DMS153 treated with DMSO at 0.1 percent for 48 hours (cell line): ENCODE data around the gene TMEM256.
A peak's percentile ranks its signal among the peaks of the same experiment; 100 is the strongest.

Source experiments
- DNase-seq: peaks from one replicate; lab custom pipeline; 2025; ENCODE audit not compliant: unreplicated experiment; lab: John Stamatoyannopoulos, UW

Gene TMEM256

DNA sequence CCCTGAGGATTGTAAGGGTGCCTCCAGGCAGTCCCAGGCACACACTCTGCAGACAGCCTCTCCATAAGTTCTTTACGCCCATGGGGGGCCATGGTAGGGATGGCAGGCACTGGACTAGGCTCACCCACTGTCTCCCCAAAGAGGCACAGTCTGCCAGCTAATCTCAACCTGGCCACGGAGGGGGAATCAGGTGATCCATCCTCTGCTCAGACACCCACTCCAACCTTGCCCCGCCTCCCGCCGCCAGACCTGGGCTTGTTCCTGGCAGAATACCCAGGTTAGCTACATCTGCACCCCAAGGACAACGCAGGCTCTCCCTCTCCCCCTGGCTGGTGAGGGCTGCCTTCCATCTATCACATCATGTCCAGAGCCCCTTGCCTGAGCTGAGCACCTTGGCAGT is 5.0 kb upstream of the TMEM256 start:
- DNase-seq, result no peak

DNA sequence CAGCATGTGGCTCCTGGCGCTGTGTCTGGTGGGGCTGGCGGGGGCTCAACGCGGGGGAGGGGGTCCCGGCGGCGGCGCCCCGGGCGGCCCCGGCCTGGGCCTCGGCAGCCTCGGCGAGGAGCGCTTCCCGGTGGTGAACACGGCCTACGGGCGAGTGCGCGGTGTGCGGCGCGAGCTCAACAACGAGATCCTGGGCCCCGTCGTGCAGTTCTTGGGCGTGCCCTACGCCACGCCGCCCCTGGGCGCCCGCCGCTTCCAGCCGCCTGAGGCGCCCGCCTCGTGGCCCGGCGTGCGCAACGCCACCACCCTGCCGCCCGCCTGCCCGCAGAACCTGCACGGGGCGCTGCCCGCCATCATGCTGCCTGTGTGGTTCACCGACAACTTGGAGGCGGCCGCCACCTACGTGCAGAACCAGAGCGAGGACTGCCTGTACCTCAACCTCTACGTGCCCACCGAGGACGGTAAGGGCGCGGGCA is 4.4 kb upstream of the TMEM256 start:
- DNase-seq, result no peak

DNA sequence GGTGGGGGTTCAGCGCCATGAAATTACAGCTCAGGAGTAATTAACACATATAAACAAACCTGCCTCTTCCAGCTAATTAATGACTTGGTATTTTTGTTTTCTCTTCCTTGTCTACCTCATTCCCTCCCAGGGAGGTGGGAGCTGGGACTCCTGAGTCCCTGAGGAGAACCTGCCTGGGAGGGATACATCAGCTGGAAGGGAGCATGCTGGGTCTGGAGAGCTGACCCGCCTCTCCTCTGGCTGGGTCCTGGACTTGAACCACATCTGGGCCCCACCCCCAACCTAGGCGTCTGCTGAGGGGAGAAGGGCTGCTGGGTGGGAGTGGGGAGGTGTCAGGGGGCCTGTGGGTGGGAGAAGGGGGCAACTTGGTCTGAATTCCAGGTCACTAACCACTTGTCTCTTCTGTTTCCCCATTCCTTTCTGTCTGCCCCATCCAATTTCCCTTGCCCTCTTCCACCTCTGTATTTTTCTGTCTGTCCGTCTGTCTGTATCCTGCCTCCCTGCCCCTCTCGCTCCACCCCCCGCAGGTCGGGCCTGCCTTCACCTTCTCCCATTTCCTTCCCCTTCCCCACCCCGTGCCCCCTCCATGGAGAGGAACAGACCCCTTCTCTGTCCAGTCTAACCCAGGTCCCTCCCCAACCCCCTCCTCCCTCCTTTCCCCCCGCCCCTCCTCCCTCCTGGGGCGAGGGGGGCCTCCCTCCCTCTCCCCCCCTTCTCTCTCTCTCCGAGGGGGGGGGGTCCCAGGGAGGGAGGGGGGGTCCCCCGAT is 3.8 kb upstream of the TMEM256 start, which contains the start of gene NLGN2:
NLGN2 (plus strand) TSS at position 361 of the 767 bp plus-strand sequence. CDS start 411 bp downstream, outside the sequence.
- no peak for DNase-seq

DNA sequence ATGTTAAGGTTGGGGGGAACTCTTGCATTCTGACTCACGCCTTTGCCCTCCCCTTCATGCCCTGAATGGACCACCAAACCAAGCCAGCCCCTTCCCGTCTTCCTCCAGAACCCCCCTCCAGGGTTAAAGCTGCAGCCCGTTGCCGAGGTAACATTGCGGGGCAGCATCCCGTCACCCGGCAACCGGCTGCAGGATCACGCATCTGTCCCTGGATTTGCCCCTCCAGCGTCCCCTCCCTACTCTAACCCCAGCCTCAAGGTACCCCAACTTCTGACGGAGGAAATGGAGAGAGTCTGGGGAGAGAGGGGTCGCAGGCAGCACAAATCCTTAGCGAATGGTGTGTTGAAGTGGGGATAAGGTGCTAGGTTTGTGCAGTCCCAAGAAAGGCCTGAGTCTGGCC is 3.2 kb upstream of the TMEM256 start:
- no peak for DNase-seq

DNA sequence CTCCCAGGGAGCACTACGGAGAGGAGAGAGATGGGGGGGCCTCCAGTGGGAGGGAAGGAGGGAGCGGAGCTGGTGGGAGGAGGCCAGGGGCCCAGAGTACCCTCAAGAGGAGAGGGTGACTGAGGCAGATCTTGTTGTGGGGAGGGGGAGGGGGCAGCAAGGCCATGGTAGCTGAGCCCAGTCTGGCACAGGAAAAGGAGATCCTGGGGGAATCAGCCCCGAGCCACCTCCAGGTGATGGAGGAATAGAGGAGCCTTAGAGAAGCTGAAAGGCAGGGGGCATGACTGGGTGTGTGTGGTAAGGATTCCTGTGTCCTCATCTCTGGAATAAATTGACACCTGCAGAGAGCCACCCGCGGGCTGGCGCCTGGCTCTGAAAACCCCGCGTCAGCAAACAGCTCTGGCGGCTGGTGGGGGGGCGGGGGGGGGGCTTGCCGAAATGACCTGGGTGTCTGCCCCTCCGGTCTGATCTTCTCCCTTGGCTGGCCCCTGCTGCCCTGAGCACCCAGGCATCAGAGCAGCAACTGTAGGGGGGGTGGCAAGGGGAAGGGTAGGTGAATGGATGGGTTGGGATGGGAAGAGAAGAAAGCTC is 2.4 kb upstream of the TMEM256 start:
- no peak for DNase-seq

DNA sequence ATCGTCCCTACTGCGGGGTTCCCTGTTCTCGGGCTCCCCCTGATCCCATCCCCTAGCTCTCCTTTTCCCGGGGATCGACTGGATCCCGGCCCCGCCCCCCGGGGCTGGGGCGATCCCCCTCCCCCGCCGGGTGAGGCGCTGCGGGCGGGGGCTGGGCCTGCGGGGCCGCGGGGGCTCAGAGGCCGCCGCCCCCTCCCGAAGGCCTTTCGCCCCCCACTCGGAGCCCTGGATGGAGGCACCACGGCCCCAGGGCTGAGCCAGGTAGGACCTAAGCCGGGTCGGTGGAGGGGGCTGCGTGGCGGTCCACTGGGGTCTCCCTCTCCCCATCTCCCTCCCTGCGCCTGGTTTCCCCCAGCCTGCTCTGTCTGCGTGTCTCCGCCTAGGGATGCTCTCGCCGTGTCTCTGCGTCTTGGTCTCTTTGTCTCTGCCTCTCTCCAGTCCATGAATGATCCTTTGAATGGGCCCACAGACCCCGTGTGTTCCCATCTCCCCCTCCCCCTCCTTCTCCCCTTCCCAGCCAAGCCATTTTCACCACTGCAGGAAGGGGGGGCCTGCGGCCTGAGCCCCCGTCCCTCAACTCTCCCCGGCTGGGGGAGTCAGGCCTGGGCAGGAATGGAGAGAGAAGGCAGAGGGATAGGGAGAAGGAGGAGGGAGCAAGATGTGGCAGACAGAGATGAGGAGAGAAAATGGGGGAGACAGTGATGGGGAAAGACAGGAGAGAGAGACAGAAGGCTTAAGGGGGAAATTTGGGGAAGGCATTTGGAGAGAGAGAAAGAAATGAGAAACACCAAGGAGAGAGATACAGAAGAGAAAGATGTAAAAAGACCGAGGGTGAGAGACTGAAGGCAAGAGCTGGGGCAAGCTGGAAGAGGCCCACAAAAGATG is 1.7 kb upstream of the TMEM256 start:
- no peak for DNase-seq

DNA sequence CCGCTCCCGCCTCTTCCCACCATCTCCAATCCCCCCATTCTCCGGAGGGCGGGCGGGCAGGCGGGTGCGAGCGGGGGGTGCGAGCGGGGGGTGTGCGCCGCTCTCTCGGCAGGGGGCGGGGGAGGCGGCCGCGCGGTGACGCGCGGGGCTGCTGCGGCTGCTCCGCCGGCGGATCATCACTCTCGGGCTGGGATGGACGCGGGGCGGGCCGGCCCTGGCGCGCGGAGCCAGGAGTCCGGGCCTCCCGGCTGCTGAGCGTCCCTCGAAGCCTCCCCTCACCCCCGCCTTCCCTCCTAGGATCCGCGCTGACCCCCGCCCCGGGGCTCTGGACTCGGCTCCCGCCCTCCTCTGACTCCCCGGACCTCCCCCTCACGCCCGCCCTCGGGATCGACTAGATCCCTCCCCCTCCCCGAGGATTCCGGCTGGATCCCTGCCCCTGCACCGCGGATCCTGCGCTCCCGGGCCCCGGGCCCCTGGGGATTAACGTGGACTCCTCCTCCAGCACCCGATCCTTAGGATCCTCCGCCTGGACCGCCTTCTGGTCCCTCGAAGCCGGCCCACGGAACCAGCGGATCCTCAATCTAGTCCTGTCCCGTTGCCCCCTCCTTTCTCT is 946 bp upstream of the TMEM256 start:
- DNase-seq, result no peak

DNA sequence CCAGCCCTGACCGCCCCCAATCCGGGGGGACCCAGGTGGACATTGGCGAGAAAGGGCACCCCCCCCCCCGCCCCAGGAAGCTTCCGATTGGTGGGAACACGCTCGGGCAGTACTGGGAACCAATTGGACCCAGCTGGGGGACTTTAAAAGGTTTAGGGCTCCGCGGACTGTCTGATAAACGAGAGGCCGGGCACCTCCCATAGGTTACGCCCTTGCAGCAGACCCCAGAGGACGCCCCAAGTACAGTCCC is 245 bp downstream of the TMEM256 start:
- DNase-seq, result no peak

DNA sequence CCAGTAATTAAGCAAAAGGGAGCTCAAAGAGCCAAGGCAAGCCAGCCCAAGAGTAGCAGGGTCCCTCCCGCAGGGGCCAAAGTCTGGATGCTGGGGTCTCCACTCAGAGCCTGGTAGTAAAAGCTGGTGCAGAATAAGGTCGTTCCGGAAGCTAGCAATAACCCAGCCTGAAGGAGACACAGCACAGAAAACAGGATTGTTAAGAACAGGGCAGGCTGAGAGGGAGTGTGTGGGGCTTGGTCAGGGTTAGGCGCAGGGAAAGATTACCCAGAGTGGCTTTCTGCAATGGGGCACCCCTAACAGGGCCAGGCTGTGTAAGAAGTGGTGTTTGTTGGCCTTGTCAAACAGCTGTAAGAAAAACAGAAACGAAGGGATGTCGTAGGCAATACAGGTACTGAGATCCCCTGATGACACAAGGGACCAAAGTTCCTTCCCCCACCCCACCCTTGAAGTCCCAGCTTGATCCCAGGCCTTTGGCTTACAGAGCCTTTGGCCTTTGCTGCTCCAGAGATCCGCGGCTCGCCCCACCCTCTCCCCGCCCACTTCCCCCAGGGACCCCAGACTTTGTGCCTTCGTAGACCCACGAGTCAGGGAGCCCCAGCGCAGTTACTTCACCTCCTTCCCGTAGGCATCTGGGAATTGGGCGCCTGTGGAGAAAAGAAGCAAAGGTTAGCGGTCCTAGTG is 712 bp downstream of the TMEM256 start:
- DNase-seq, result no peak

DNA sequence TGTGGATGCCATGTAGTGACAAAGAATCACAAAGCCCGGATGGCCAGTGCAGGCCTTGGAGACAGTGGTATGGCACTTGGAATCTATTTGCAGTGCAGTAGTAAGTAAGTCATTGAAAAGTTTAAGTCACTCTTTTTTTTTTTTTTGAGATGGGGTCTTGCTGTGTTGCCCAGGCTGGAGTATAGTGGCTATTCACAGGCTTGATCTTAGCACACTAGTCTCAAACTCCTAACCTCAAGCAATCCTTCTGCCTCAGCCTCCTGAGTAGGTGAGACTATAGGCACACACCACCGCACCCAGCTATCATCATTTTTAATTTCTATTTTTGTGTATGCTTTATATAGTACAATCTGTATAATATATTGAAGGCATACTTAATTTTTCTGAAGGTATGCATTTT is 5.3 kb downstream of the TMEM256 start:
- DNase-seq, result no peak

DNA sequence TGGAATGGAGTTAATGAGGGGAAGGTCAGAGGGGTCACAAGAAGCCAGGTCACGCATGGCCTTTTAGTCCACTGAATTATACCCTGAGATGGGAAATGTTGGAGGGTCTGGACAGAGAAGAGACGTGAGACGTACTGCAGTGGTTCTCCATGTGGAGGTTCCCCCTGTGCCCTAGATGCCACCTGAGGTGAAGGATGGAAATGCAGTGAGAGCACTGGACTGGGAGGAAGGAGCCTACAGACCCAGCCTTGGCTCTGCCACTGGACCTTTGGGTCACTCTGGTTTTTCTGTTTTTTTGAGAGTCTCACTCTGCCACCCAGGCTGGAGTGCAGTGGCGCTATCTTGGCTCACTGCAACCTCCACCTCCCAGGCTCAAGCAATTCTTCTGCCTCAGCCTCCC is 7.8 kb downstream of the TMEM256 start:
- no peak for DNase-seq

DNA sequence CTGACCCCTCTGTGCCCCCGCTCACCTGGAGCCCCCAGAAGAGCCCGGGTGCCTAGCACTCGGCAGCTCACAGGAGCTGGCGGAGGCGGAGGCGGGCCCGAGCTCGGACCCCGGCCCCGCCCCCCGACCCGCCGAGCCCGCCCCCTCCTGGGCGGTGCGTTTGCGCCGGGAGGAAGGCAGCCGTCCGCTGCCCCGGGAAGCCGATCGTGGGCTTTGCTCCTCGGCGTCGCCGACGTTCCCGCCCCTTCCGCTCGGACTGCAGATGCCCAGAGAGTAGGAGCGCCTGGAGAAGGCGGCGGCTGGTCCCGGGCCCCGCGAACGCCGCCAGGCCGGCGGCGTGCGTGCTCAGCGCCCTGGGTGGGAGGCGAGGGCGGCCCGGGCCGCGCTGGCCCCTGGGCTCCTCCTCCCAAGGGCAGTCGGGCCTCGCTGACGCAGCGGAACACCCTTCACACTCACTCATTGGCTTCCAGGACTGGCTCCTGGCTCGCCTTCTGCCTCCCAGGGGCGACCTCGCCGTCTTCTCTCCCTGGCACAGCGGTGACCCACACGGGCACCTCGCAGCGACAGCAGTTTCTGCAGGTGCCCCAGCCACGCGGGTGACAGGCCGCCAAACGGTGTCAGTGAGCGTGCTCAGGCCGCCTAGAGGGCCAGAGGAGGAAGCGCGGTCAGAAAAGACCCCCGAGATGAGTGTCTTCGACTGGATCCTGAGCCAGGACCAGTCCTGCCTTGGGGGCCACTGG is 9.3 kb downstream of the TMEM256 start, which contains the start of gene PLSCR3:
PLSCR3 (minus strand) TSS at position 74 of the 740 bp plus-strand sequence. CDS start 415 bp downstream, outside the sequence.
- DNase-seq, result peak; percentile 20

DNA sequence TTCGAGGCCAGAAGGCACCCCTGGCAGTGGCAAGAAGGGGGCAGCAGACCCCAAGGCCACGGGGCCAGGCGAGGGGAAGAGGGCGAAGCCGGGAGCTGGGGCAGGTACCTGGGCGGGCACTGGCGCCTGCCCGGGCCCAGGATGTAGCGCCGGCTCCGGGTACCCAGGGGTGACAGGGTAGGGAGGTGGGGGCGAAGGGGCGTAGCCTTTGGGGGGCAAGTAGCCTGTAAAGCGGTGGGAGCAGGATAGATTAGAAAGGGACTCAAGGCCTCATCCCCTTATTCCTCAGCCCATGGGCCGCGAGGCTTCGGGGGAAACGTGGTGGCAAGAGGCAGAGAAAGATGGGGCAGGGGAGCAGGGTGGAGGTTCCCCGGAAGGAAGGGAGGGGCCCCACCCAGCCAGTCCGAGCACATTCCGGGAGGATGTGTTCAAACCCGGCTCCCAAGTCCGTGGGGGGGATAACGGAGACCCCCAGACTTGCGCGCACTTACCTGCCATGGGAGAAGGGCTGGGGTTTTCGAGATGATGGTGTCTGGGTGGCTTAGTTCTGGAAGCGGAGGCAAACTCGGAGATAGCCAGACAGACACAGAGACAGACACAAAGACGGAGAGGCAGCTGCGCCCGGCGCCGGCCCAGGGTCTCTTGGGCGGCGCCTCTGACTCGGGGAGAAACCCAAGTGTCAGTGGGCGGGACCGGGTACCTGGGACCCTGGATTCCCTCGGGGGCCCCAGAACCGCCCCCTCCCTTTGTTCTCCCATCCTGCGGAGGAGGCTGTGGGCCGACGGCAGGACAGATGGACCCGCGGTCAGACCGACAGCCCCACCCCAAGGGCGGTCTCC is 10.1 kb downstream of the TMEM256 start:
- DNase-seq, result no peak

DNA sequence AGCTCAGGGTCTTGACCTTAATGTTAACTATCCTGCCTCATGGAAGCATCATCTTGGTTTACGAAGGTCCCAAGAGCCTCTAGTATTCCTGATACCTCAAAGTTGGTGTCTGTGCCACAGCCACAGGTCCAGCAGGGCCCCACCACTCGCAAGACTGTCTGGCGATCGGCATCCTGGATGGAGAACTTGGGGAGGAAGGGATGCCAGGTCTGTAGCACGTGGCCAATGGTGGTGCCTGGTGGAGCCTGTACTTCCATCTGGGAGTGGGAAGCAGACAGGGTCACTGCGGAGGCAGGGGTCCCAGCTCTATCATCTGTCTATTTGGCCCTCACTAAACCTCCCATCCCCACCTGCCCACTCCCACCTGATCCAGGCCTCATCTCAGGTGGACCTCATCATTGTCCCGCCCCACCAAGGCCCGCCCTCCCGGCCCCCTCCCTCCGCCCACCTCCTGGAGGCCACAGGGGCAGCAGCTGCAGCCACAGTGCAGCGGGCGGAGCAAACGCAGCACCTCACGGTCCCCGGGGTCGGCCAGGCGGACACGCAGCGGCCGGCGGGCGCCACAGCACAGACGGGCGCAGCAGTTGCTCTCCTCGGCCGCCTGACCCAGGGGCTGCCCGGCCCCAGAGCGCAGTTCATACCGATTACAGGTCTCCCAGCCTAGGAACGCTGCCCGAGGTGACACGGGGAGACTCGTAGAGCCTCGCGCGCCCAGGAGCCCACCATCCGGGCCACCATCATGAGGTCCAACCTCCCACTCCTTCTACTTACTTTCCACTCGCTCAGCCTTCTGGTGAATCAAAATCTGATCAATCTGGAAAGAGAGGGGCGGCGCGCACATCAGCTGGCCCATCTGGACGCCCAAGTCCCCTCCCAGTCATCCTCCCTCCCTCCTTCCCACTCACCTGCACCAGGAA is 10.9 kb downstream of the TMEM256 start:
- no peak for DNase-seq

DNA sequence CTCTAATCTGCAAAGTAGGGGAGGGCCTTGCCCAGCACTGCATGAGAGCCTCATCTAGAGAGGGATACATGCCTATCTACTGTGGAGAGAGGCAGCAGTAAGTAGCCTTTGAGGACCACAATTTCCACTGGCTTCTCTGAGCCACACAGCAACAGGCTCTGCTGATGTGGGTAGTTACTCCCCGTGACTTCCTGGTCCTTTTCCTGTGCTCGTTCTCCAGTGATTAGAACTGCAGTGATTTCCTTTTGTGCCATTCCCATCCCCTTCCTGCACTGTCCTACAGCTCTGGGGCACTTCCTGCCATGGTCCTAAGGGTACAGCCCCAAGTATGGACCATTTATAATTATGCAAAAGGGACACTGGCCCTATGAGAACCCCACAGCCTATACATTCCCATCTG is 12.6 kb downstream of the TMEM256 start:
- DNase-seq, result no peak

DNA sequence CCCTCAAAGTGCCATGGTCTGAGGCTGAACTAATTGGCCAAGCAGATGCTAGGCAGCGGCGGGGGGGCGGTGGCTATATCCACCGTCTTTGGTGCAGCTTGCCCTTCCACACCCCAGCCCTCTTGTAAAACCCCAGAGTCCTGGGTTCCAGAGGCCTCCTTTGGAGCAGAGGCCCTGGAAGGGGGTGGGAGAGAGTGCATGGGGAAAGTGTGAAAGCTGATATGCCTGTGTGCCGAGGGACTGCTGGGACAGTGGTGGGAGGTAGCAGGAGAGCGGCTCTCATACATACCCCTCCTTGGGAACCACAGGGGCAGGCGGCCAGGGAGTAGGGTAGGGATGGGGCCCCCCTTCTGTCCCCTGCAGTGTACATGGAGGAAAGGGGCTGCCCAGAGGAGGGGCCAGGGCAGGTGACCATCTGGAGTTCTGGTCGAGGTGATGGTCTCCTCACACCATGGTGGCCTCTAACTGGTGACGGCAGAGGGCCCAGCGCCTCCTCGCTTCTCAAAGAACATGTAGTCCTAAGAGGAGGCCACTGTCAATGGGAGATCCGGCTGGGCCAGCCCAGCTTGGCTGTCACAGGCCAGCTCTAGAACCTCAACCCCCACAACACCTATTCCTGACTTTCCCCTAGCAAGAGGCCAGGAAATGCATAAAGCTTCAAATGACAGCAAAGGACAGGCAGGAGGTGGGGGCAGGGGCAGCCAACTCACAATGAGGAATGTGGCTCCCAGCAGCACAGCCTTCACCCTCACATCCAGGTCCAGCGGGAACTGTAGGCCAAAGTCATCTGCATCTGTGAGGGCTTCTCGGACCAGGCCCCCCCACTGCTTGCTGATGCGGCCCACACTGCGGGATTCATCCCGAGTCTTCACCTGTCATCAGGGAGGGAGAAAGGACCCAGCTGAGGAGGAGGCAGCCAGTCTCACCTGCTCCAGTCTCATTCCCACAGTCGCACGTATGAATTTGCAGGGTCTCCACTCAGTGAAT is 13.7 kb downstream of the TMEM256 start:
- DNase-seq, result no peak

DNA sequence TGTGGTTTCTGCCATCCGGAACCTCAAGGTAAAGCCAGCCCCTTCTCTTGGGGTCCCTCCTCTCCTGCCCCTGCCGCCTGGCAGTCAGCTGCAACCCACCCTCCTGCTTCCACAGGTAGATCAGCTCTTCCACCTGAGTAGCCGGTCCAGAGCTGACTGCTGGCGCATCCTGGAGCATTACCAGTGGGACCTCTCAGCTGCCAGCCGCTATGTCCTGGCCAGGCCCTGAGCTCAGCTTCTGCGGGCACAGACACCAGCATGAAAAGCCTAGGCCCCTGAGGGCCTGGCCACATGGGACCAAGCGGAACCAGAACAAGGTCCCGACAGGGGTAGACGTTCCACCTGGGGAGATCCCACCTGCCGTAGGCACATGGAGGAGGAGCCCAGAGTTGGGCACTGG is 15.0 kb downstream of the TMEM256 start:
- DNase-seq, result no peak
